HUDEP-2 (cell line): Measurements from ENCODE around the gene KCNMB4.

ENCODE experiments used
- DNase-seq, 76 experiments: peaks; one replicate each; lab custom pipeline; 2025; ENCODE audit not compliant: unreplicated experiment in 76 of 76; lab: John Stamatoyannopoulos, UW

KCNMB4 gene

DNA sequence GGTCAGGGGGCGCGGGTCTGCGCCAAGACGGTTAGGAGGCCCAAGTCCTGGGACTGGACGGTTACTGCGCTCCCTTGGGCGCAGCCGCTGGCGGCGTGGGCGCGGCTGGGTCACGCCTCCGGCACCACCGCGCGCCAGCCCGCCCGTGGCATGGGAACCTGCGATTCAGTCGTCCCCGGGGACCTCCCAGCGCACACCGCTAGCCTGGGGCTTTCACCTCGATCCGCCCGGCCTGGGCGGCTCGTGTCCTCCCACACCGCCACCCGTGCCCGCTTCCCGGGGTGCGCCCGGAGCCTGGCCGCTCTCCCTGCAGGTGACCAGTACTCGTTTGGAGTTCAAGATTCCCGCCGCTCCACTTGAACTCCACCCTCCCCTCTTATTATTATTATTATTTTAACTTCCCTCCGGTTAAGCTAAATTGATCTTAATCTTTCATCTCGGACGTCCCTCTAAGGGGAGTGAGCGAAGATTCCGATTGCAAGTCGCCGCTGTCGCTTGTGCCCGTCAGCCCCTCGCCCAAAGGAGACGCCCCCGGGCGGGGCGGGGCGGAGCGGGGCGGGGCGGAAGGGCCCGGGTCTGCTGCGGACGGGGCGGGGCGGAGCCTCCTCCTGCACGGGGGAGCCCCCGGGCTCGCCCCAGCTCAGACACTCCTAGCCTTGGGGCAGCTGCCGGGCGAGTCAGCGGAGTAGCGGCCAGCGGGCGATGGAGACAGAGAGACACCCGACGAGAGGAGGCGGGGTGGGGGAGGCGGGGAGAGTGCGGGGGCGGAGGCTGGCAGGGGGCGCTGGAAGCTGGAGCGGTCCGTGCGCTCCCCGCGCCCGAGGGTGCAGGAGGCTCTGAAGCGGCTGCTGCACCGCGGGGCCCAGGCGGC is at the start of gene KCNMB4:
KCNMB4 (plus strand) TSS at position 643 of the 871 bp plus-strand sequence. CDS start 445 bp downstream, outside the sequence.
- peak in 17 of 76 experiments; percentile 1 to 27 (median 10) for DNase-seq

- DNase-seq, result no peak
These were observed 48.3 kb upstream of the KCNMB4 start for GRCh38 chr12:70317781-70318180.

- DNase-seq, result no peak
These were observed 46.5 kb upstream of the KCNMB4 start for GRCh38 chr12:70319605-70320004.

- DNase-seq, result peak in 5 of 76 experiments; percentile 7 to 28 (median 18)
These were observed 44.9 kb upstream of the KCNMB4 start for GRCh38 chr12:70321191-70321590.

GRCh38 chr12:70327541-70327940 is 38.5 kb upstream of the KCNMB4 start:
- no peak for DNase-seq

DNA sequence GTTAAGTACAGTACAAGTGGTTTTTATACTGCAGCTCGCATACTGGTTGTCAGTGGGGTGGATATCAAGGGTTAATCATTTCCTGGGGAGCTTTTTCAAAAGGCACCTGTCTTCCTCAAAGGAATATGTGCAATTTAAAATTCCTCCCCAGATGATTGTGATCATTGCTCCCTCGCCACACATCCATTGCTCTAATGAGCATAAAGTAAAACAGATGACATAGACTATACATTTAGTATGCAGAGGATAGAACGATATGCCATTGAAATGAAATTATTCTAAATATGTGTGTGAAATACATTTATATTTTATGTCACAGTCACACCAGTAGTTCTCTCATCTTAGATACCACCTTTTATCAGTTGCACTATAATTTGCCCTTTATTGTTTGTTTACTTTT is 36.4 kb upstream of the KCNMB4 start:
- no peak for DNase-seq

- no peak for DNase-seq
These were observed 35.9 kb upstream of the KCNMB4 start for GRCh38 chr12:70330158-70330557.

- no peak for DNase-seq
These were observed 33.9 kb upstream of the KCNMB4 start for GRCh38 chr12:70332236-70332635.

- DNase-seq, result no peak
These were observed 31.3 kb upstream of the KCNMB4 start for GRCh38 chr12:70334742-70335141.

DNA sequence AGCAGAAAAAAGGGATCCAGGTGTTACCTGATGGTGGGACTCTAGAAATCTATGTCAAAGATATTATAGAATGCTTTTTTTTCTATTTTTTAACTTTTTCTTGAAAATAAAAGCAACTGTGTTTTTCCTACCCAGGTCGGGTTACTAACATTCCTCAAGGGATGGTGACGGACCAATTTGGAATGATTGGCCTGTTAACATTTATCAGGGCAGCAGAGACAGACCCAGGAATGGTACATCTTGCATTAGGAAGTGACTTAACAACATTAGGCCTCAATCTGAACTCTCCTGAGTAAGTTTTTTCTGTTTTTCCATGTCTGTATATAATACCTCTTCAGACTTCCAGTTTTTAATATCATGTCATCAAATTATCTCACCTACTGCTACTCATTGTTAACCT is 27.6 kb upstream of the KCNMB4 start:
- no peak for DNase-seq

GRCh38 chr12:70351076-70351475 is 15.0 kb upstream of the KCNMB4 start:
- no peak for DNase-seq

- no peak for DNase-seq
These were observed 12.1 kb upstream of the KCNMB4 start for GRCh38 chr12:70353780-70354660.

GRCh38 chr12:70354787-70355186 is 11.3 kb upstream of the KCNMB4 start:
- no peak for DNase-seq

DNA sequence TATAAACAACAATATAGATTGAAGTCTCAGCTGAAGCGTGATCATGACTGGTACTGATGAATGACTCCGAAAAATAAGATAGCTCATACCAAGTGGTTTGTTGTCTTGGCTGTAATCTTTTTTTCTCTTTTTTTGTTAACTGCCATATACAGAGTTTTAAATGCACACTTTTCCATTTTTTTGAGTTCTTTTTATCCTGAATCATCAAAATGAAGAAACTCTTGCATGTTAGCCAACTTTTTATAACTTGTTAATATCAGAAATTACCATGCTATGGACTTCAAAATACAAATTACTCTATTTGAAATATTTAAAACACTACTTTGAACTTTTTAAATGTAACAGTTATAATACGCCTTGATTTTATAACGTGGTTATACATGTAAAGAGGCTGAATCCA is 10.1 kb upstream of the KCNMB4 start:
- no peak for DNase-seq

GRCh38 chr12:70359458-70360197 is 6.5 kb upstream of the KCNMB4 start:
- DNase-seq, result no peak

DNA sequence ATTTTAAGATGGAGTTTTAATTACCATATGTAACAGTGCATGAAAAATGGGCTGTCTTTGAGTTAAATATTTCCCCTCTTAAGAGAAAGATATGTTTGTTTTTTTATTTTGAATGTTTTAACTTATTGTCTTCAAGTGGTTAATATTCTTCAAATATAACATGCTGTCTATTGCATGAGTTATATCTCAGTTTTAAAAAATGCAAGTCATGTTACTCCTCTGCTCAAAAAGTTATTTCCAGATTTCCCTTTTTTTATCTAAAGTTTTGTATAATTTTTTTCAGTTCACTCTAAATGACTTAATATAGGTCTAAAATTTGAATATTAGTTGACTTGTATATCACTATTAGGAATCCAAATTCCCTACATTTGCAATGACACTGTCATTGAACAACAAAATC is 5.9 kb upstream of the KCNMB4 start:
- DNase-seq, result no peak

GRCh38 chr12:70364695-70365397 is 1.2 kb upstream of the KCNMB4 start:
- no peak for DNase-seq

DNA sequence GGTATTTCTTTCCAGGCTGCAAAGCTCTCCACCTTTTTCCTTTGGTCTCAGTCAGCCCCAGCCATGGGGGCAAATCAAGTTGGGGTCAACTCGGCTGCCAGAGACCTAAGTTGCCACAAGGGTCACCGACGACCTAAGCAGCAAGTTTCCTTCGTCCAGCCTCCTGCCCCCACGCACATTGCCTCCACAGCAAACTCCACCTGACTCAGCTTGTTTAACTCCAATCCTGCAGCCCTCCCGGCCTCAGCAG is 767 bp upstream of the KCNMB4 start:
- DNase-seq, result peak in 1 of 76 experiments; percentile 14

DNA sequence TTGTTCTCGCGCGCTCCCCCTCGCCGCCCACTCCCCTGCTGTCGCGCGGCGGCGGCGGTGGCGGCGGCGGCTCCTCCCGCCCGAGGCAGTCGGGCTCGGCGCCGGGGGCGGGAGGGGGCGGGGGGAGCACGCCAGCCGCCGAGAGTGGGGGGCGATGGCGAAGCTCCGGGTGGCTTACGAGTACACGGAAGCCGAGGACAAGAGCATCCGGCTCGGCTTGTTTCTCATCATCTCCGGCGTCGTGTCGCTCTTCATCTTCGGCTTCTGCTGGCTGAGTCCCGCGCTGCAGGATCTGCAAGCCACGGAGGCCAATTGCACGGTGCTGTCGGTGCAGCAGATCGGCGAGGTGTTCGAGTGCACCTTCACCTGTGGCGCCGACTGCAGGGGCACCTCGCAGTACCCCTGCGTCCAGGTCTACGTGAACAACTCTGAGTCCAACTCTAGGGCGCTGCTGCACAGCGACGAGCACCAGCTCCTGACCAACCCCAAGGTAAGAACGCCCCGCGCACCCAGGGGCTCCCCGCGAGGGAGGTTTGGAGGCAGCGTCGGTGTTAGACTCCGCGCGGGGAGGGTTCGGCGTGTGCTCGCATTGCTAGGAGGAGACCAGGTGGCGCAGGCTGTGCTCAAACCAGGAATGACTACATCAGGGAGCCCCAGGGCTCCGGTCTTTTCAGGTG is 629 bp downstream of the KCNMB4 start:
- peak in 8 of 76 experiments; percentile 0 to 12 (median 3) for DNase-seq
